ENCODE data around the gene PHF20.
A peak's percentile ranks its signal among the peaks of the same experiment; 100 is the strongest.
"Not testable (repeated sequence)": the region's sequence is repeated elsewhere in the genome, so short reads cannot be mapped to it uniquely, and the experiment has no call there.

Gene PHF20

DNA sequence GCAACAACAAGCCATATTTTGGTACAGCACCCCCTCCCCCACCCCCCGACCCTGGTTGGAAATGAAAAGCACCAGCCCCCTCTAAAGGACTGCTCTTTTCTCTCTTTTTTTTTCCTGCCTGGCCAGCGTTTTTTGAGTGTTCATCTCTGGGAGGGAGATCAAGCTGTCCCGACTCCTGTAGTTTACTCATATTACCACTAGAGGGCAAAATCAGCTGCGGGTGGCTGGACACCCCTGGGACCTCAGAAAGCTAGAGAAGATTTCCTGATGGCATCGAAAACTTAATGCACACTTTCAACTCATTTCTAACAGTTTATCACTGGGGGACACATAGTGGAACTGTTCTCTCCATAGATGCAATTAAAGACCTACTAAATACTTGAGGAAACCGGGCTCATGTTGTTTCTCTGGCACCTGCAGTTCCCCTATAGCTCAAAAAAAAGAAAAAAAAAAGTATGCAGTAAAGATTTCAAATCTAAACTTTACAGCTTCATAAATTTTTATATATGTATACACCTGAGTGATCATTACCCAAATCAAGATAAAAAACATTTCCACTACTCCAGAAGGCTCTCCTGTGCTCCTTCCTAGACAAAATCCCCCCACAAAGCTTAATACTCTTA lies 221.0 kb downstream of the PHF20 start:
- FAIRE-seq = peak; percentile 75
- DNase-seq (ENCODE audit: extremely low spot score, insufficient read length, low read depth) = peak; percentile 53

GRCh38 chr20:35994994-35995453 lies 223.2 kb downstream of the PHF20 start:
- FAIRE-seq = peak; percentile 38
- peak; percentile 63 for DNase-seq (ENCODE audit: extremely low spot score, insufficient read length, low read depth)

DNA sequence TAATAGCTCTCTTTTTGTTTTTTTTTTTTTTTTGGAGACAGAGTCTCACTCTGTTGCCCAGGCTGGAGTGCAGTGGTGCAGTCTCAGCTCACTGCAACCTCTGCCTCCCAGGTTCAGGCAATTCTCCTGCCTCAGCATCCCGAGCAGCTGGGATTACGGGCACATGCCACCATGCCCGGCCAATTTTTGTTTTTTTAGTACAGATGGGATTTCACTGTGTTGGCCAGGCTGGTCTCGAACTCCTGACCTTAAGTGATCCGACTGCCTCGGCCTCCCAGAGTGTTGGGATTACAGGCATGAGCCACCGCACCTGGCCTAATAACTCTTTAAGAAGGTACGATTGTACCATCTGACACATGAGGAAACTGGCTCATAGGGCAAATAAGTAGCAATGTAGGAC lies 224.7 kb downstream of the PHF20 start:
- not testable (repeated sequence) for DNase-seq (ENCODE audit: extremely low spot score, insufficient read length, low read depth); FAIRE-seq

Data from GM18507 (cell line).